Renal cortical epithelial cell (primary cell): ENCODE measurements around the gene NF1. TPM values are rescaled to one million over a fixed set of nuclear protein-coding genes. Genes with fewer than 3 reads are reported as not detected.
"Not testable (repeated sequence)": the region's sequence is repeated elsewhere in the genome, so short reads cannot be mapped to it uniquely, and the experiment has no call there.

Experiments used
- DNase-seq: peaks from one replicate; pipeline ENCODE4 v3.0.0-alpha.2; 2011; ENCODE audit warnings: low read depth
- total RNA-seq: library from RNA; depleted of rRNA; stranded (reverse); fragments of >200 nt; gene quantifications from 2 replicates; pipeline ENCODE4 v1.2.3, GENCODE V29; 2014

The NF1 gene
- total RNA-seq, 1 donor from 2014 or later: 121 TPM

DNA sequence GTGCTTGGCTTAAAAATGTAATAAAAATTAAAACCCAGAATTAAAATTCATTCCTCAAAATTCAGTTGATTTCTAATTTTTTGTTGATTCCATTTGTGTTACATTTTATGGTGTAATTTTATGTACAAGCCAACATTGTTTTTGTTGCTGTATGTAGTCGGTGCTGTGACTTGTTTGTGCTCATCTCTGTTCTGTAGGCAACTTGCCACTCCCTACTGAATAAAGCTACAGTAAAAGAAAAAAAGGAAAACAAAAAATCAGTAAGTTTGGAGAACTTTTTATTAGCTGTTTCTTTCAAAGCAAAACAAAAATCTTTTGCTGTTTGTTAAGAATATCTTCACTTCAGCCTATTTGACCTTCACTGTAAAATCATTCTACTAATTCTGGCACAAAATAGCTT lies 158.0 kb downstream of the NF1 start:
- DNase-seq: no peak

DNA sequence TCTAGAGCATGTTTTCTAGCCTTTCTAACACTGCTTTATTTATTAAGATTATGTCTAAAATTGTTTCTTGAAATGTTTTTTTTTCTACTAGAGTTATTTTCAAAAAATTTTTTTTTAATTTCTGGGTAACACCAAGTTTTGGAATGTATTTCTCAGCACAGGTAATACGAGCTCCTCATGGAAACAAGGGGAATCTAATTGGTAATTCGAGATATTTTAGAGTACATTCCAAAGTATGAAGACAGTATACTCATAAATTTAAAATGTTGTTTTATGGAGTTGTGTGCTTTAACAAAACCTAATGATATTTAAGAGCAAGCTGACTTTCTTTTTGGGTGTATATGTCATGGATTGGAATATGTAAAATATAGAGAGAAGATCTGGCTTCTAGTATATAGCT lies 159.9 kb downstream of the NF1 start:
- DNase-seq: no peak

DNA sequence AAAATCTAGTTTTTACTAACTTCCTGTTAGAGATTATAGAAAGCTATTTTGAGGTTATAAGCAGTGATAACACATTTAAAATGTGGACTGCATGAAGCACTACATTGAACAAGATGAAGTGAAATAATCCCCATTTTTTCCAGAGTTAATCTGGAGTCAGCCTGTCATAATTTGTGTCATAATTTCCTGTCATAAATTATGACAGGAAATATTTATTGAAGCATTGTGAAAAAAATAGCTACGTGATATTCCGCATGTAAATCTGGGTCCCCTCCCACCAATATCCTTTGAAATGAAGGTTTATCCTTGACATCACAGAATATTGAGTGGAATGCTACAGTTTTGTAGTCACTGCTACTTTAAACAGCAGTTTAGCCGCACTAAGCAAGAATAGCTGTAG lies 162.2 kb downstream of the NF1 start:
- no peak for DNase-seq

DNA sequence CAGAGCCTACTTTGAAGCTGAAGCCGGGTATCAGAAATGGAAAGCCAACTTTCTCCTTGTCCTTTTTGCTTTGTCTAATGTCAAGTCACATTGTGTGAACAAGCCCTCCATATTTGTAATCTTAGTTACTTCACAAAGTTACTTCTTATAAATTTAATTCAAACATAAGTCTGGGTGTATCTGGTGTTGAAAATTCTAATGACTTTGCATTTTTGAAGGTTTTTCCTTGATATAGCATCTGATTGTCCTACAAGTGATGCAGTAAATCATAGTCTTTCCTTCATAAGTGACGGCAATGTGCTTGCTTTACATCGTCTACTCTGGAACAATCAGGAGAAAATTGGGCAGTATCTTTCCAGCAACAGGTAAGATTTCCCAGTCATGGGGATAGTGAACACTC lies 165.4 kb downstream of the NF1 start:
- DNase-seq: no peak

DNA sequence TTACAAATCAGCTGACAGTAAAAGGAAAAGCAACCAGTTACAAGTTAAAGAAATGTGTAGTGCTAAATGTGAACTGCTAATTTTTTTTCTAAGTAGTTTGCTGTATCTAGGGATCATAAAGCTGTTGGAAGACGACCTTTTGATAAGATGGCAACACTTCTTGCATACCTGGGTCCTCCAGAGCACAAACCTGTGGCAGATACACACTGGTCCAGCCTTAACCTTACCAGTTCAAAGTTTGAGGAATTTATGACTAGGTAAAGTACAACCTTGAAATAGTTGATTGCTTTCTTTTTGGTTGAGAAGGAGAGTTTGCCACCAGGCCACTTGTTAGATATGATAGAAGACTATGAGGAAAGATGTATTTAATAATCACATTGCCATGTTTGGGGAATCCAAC lies 166.8 kb downstream of the NF1 start:
- no peak for DNase-seq

DNA sequence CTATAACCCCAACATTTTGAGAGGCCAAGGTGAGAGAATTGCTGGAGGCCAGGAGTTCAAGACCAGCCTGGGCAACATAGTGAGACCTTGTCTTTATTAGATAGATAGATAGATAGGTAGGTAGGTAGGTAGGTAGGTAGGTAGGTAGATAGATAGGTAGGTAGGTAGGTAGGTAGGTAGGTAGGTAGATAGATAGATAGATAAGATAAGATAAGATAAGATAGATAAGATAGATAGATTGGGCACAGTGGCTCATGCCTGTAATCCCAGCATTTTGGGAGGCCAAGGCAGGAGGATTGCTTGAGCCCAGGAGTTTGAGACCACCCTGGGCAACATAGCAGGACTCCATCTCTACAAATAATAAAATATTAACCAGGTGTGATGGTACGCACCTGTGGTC lies 168.1 kb downstream of the NF1 start:
- not testable (repeated sequence) for DNase-seq

DNA sequence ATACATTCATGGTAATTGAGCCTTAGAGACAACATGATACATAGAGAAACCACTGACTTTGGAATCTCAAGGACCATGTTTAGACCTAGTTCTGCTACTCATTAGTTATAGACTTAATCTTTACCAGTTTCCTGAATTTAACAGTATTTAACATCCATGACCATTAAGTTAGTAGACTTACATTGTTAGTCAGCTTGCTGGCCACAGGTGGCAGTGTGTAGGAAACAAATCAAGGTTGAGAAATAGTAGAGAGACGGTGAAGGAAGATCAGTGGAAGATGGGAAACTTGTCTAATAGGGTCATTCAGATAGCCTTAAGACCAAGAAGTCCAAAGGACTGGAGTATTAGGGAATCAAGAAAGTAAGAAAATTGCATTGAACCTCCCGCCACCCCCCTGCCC lies 171.3 kb downstream of the NF1 start:
- no peak for DNase-seq

DNA sequence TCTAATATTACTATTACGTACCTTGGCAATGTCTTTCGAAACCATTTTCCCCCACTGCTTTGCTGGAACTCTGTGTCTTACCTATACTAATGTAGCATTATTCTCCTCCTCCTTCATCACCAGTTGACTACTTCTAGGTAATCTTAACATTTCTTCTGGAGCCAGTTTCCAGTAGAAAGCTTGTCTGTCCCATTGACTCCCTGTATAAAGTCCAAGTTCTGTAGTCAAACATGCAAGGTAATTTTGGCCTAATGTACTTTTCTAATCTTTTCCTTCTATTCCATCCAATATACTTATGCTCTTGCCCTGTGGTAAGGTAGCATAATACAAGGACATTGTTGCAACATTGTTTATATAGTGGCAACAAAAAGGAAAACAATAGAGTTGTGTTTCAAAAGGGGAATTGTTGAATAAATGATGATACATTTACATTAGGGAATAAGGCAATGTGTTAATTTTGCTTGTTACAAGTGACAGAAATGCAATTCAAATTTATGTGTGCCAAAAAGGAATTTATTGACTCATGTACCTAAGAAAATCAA lies 174.3 kb downstream of the NF1 start:
- DNase-seq: no peak

DNA sequence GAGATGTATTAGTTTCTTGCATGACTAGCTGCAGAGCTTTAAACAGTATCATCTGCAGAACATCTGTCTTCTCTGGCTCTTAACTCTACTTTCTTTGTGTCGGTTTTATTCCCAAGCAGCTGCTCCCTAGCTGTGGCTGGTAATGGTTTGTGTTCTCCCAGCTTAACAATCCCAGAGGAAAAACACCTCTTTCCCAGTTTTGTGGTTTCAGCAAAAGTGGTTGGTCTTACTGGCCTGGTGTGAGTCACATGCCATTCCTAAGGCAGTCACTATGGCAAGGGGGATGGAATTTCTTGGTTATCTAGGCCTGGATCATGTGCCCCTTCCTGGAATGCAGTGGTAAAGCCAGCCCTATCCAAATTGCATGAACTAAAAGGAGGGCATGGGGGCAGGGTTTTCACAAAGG lies 174.8 kb downstream of the NF1 start:
- DNase-seq: peak; percentile 99

DNA sequence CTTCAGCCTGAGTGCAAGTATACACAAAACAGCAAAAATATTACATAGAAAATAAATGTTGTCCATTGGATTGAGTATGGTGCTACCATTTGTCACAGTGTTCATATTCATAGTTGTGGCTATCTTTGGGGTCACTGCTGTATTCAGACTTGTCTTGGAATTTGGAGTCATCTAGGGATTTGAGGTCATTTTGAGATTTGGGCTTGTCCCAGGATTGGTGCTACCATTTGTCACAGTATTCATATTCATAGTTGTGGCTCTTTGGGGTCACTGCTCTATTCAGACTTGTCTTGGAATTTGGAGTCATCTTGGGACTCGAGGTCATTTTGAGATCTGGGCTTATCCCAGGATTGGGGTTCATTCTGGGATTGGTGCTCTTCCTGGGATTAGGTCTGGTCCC lies 177.5 kb downstream of the NF1 start:
- no peak for DNase-seq

DNA sequence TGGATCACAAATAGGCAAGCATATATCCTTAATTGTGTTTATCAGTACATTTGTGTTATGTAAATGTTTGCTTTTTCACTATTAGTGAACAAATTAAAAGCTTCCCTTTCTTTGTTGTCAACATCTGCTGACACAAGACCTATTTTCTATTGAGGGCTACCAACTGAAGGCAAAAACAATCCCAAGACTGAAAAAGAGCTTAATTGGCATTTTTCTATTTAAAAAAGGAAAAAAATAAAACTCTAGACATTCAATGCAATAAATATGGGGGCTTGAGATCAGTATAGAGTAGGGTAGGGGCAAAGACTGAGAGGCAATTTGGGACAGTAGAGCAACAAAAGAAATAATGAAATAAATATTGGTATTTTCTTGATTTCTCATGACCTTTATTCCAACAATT lies 178.0 kb downstream of the NF1 start:
- no peak for DNase-seq

DNA sequence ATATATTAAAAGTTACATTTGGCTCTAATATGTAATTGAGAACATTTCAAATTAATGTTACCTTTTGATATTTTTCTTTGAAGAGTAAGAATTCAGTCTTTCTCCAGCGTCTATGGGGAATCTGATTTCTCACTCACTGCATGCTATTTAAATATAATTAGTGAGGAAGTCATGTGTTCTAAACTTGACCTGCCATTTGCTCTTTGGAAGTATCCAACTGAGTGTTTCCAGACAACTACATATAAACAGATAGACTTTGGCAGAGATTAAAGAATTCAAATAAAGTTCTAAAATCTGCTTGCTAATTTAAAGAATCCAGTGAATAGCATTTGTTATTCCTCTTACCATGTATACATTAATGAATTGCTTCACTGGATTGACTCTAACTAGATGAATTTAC lies 178.7 kb downstream of the NF1 start:
- no peak for DNase-seq

DNA sequence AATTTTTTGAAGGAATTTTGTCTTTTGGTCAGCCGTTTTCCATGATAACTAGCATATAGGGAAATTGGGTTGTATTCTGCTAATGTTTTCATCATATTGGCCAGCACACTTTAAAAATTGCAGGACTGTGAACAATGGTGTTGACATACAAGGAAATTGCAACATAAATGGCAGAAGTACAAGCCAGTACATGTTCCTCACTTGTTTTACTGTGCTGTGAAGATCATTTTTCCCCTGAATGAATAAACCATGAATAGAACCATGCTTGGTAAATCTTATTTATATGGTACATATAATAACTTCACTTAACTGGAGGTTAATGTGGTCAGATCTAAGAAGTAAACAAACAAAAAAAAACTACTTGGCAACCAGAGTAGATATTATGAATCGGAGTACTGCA lies 179.5 kb downstream of the NF1 start:
- DNase-seq: peak; percentile 82

DNA sequence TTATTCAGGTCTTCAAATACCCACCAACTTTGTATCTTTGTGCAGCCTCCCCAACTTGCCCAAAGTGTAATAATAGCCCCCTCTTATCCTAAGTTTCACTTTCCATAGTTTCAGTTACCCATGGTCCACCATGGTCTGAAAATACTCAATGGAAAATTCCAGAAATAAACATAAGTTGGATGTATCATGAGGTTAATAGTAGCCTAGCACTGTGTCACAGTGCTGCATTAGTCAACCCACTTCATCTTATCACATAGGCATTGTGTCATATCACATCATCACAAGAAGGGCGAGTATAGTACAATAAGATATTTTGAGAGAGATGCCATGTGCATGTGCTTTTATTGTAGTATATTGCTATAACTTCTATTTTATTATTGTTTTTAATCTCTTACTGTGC lies 180.3 kb downstream of the NF1 start:
- DNase-seq: no peak

DNA sequence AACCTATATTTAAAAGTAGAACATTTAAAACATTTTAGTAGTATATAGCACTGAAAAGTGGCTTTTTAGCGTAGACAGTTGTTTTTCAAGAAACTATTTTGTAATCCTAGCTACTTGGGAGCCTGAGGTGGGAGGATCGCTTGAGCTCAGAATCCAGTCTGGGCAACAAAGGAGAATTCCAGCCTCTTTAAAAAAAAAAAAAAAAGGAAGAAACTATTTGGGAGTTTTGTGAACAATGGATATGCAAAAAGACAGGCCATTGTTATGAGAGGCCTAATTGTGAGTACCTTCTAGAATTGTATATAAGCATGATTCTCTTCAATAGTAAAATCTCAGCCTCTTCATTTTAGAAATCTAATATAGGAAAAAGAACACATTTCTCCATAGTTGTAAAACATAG lies 184.6 kb downstream of the NF1 start:
- DNase-seq: no peak

DNA sequence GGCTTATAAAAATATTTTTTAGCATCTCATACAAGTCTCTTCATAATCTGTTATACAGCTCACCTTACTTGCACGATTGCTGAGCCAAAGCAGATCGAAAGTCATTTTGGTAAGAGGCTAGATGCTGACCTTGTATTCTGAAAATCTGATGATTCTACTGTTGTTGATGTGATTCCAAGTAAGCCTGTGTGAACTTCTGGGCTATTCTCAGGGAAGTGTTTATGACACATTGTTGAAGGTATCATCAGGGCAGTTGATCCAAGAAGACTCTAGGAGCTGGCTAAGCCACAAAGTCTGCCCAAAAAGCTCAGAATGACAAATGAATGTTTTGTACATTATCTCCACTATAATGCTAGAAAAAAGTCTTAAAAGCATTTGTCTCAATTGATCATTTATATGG lies 186.3 kb downstream of the NF1 start:
- DNase-seq: no peak

DNA sequence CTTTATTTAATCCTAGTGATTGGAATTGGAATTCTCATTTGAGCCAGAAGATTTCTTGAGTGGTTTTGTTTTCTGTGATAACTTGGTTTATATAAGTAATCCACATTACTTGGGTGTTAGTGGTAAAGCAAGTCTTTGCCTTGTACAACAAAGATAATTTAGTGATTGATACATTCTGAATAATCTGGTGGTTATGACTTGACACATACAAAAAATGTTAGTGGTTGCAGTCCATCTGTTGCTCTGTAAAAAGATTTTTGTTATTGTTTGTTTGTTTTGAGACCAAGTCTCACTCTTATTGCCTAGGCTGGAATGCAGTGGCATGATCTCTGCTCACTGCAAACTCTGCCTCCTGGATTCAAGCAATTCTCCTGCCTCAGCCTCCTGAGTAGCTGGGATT lies 189.1 kb downstream of the NF1 start:
- no peak for DNase-seq

DNA sequence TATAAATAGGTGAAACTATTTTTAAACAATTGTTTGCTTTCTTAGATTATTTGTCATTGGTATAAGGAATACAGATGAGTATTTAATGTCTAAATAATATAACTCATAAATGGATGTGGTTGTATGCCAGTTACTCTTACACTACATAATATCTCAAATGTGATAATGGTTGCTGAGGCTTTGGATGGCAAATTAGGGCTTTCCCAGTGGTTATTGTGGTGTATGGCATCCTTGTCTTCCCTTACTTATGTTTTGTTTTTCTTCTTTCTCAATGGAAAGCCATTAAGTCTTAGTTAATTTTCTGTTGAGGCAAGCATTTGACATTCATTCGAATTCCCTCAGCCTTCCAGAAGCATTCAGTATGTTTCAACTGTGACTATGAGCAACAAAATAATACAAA lies 191.8 kb downstream of the NF1 start:
- no peak for DNase-seq

DNA sequence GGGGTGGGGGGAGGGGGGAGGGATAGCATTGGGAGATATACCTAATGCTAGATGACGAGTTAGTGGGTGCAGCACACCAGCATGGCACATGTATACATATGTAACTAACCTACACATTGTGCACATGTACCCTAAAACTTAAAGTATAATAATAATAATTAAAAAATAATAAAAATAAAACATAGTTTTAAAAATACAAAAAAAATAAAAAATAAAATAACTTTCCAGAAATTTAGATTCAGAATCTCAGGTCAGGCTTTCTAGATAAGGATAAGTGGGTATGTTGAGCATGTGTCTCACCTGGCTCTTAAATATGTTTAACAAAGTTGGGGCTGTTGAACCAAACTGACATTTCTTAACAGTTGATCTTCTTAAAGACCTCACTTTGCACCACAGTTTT lies 193.2 kb downstream of the NF1 start:
- DNase-seq: not testable (repeated sequence)

DNA sequence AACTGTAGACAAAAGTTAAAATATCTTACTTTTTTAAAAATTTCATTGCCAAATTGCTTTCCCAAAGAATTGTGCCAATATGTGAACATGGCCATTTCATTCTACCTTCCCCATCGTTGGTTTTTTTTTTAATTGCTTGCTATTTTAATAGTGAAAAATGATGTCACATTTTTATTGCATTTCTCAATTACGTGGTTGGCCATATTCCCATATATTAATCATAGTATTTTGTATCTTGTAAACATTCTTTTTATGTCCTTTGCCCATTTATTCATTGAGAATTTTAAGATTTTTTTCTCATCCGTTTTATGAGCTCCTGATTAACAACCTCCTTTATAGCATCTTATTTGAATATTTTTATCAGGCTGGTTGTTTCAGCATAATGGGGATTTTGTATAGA lies 195.0 kb downstream of the NF1 start:
- DNase-seq: no peak

DNA sequence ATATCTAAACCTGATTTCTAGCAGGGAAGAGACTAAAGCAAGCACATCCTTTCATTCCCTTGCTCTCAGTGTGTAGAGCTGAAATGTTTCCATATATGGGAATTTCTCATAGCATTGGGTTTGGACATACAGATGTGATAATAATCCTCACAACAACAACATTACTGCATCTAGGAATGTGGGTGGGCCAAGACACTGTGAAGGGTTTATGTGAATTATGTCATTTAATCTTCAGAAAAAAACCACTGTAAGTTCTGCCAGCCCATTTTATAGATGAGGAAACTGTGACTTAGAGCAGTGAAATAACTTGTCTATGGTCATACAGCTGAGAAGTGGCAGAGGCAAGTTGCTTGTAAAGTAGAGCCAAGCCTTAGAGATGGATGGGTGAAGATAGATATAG lies 197.0 kb downstream of the NF1 start:
- DNase-seq: no peak

DNA sequence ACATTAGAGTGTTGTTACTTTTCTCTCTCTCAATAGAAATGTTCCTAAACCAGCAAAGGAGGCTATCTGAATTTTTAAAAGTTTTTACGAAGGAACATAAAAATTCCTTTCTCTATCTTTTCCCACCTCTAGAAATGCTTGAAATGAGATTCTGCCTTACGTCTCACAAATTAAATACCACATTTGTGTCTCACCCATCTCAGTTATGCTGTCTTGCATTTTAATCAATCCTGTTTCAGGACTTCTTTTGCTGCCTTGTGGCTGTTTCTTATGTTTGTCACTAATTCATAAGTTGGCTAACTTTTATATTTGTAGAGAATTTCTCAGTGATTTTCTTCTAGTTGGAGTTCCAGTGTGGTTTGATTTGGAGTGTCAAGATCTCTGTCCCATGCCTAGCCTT lies 198.8 kb downstream of the NF1 start:
- no peak for DNase-seq

DNA sequence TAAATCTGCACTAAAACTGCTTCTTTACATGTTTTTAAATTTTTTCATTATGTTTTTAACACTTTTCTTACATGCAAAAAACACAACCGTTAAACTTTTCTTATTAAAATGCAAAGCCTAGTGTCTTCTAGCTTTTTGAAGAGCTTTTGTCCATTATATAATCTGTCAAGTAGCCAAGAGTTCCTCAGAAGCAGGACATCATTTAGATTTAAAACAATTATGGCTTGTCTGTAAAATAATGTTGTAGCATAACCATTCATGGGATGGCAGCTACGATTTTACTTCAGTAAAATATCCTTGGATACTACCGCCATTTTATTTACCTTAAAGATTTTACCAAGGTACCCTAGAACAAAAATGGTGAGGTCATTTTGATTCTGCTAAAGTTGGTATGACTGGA lies 199.5 kb downstream of the NF1 start:
- no peak for DNase-seq

DNA sequence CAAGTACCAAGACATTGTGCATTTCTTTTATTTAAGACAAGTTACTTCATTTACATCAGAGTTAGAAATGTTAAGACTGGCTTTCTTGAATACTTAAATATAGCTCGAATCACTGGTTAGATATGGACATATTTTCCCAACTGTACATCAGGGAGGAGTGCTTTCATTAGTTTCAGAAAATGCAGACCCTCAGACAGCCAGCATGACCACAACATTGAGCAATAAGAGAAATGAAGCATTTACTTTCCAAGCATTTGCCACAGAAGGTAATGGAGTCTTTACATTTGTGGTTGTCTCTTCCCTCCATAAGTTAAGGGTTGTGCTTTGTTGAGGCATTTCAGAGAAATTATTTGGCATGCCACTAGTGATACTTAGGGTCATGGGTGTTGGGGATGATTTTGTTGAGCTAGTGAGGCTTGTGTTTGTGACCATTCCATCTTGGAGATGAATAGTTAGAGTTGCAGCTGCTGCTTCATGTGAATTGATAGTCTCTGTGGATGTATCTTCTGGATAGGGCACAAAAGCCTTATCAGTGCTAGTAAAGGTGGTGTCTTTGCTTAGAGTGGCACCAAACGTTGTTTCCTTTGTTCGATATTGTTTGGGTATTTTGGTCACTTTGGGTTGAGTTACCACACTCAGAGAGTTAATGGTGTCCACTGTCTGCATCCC lies 200.2 kb downstream of the NF1 start:
- no peak for DNase-seq
